ENCODE data around the gene PLLP.

GRCh38 chr16:57270221-57271062 lies 14.0 kb downstream of the PLLP start:
- TF ChIP-seq CTCF (conservative IDR thresholded peaks at IDR 0.05) (no peak), ZFX (IDR thresholded peaks at IDR 0.05) (no peak)

Measured in C4-2B (cell line).